ENCODE data around the gene HIVEP3. TPM values are rescaled to one million over a fixed set of nuclear protein-coding genes. Genes with fewer than 3 reads are reported as not detected.

The HIVEP3 gene
- total RNA-seq, 2 donors from 2014 or later: 4.7 to 5.8 TPM

DNA sequence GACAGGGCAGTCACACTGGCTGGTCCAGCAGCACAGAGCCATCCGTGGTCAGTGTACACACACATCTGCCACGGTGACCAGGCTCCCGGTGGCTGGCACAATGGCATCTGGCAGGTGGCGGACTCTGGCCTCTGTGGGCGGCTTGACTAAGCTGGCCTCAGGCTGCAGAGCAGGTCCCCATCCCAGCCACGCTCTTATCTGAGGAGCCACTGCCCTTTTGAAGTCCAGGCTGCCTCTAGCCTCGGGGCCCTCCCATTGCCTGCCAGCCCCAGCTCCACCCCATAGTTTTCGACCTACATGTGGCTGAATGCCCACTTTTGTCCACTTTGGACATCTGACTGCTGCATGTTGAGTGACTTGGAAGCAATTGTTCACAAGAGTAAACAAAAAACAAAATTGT is 404.3 kb downstream of the HIVEP3 start:
- DNase-seq (ENCODE audit: low spot score): no peak
- Histone ChIP-seq H3K4me1 (peaks cover 0 to 39% of the 10 kb centered on the region in 2 donors), H3K4me3 (no peak overlapping the region), H3K36me3 (no peaks in the 10 kb centered on the region), H3K9me3 (no peaks in the 10 kb centered on the region), H3K27me3 (no peaks in the 10 kb centered on the region), H3K27ac (peak overlapping the region; percentile 72 to 79)
- TF ChIP-seq CTCF (IDR thresholded peaks at IDR 0.05): no peak

- peak overlapping the region in 1 of 2 donors; percentile 72 for H3K27ac ChIP-seq
- H3K9me3 ChIP-seq: no peaks in the 10 kb centered on the region
- peak in 1 of 2 donors; percentile 19 for TF ChIP-seq CTCF (IDR thresholded peaks at IDR 0.05)
- DNase-seq (ENCODE audit: low spot score): no peak
- H3K4me3 ChIP-seq: no peak overlapping the region
- no peaks in the 10 kb centered on the region for H3K27me3 ChIP-seq
- H3K36me3 ChIP-seq: no peaks in the 10 kb centered on the region
- peaks cover 0 to 39% of the 10 kb centered on the region in 2 donors for H3K4me1 ChIP-seq
Observed at GRCh38 chr1:41513383-41513735, 405.4 kb downstream of the HIVEP3 start.

- Histone ChIP-seq H3K9me3 (no peaks in the 10 kb centered on the region), H3K4me1 (peaks cover 0 to 39% of the 10 kb centered on the region in 2 donors), H3K36me3 (no peaks in the 10 kb centered on the region), H3K27me3 (no peaks in the 10 kb centered on the region), H3K27ac (no peak overlapping the region), H3K4me3 (no peak overlapping the region)
- DNase-seq (ENCODE audit: low spot score): no peak
- no peak for TF ChIP-seq CTCF (IDR thresholded peaks at IDR 0.05)
Observed at GRCh38 chr1:41512701-41513382, 405.9 kb downstream of the HIVEP3 start.

DNA sequence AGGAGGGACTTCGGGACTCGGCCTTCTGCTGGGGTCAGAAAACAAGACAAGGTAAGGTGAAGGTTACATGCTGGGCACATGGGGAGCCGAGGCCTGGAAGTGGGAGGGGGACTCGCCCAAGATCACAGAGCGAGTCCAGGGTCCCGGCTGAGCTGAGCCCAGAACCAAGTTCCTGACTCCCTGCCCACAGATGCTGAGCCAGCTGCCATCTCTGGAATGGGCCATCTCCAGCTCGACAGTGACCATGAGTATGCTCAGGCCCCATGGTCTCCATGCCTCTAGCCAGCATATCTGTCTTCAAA is 407.5 kb downstream of the HIVEP3 start:
- DNase-seq (ENCODE audit: low spot score): no peak
- H3K36me3 ChIP-seq: no peaks in the 10 kb centered on the region
- H3K9me3 ChIP-seq: no peaks in the 10 kb centered on the region
- no peaks in the 10 kb centered on the region for H3K27me3 ChIP-seq
- H3K27ac ChIP-seq: no peak overlapping the region
- no peak overlapping the region for H3K4me3 ChIP-seq
- H3K4me1 ChIP-seq: peaks cover 0 to 23% of the 10 kb centered on the region in 2 donors
- no peak for TF ChIP-seq CTCF (IDR thresholded peaks at IDR 0.05)

DNA sequence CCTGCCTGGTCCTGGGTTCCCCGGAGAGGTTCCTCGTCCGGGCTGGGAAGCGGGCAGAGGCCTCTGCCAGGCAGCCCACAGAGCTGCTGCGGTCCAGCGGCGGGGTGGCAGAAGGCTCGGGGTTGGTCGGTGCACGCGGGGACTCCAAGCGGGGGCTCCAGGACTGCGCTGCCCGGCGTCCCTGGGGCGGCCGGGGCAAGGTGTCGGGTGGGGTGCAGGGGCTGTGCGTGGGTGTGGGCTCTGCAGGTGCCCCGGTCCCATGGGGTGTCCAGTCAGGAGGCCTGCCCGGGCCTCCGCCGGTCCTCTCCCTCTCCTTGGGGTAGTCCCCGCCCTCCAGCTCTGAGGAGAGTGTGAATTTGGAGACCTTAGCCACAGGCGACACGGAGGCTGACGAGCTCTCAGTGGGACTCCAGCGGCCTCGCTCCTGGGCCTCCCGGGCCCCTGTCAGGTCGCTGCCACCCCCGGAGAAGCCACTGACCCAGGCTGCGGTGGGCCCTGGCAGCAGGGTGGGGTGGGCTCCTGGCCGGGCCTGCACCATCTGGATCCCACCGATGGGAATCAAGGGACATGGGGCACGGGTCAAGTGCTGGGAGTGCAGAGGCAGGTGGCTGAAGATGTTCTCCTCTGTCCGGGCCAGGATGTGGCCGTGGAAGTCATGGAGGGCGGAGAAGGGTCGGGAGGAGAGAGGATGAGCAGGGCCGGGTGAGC is 408.0 kb downstream of the HIVEP3 start:
- DNase-seq (ENCODE audit: low spot score): no peak
- Histone ChIP-seq H3K27me3 (no peaks in the 10 kb centered on the region), H3K27ac (no peak overlapping the region), H3K9me3 (no peaks in the 10 kb centered on the region), H3K4me3 (no peak overlapping the region), H3K36me3 (no peaks in the 10 kb centered on the region), H3K4me1 (peaks cover 0 to 19% of the 10 kb centered on the region in 2 donors)
- no peak for TF ChIP-seq CTCF (IDR thresholded peaks at IDR 0.05)

All from right atrium auricular region (tissue), 2 donors.